A549 (cell line): ENCODE data around the gene CPZ. TPM values are rescaled to one million over a fixed set of nuclear protein-coding genes. Genes with fewer than 3 reads are reported as not detected.

Experiments
- ATAC-seq, 2 experiments: fragments of 200-7000 bp in 1 of 2; fragments of >200 bp in 1 of 2; cut with Nextera tagmentation in 1 of 2; cut with Tn5 transposase in 1 of 2; 3 replicates each; pipeline versions ENCODE4 v1.8.0 to v1.9.1; 2018 to 2020; ENCODE audit warnings: mild to moderate bottlenecking in 1 of 2, moderate library complexity in 1 of 2
- CTCF ChIA-PET: fragments of 300-600 bp; sonication (Branson Sonifier 250); formaldehyde crosslinking; extraction: SDS; loops from one replicate; lab custom pipeline; 2021; ENCODE audit warnings: antibody characterized with exemption, inconsistent platforms; lab: Yijun Ruan, JAX
- POLR2A ChIA-PET: fragments of 350-600 bp; formaldehyde crosslinking; extraction: SDS; loops from one replicate; lab custom pipeline; 2021; ENCODE audit warnings: antibody characterized with exemption, inconsistent platforms; lab: Yijun Ruan, JAX
- DNase-seq, 2 experiments: peaks; one replicate each; pipeline versions ENCODE4 v3.0.0 to v3.0.0-alpha.2; 2011 to 2016; ENCODE audit warnings: low read depth in 1 of 2, low spot score in 1 of 2
- FAIRE-seq: peaks from 2 replicates; lab custom pipeline; 2011; peaks lifted over from hg19 to GRCh38; lab: Jason Lieb, UNC
- H3K27ac ChIP-seq, 2 experiments: fragments of >200 bp; sonication (Bioruptor Twin); formaldehyde crosslinking; 3 replicates each; pipeline ENCODE4 v1.5.1; 2016 to 2017
- H3K4me1 ChIP-seq: fragments of >200 bp; sonication (Bioruptor Twin); formaldehyde crosslinking; 3 replicates; pipeline ENCODE4 v1.6.1; 2016
- H3K4me2 ChIP-seq: fragments of >200 bp; sonication (Bioruptor Twin); formaldehyde crosslinking; 3 replicates; pipeline ENCODE4 v1.6.1; 2016
- H3K4me3 ChIP-seq: fragments of >200 bp; sonication (Bioruptor Twin); formaldehyde crosslinking; 3 replicates; pipeline ENCODE4 v1.5.1; 2016
- H3K9me3 ChIP-seq: fragments of >200 bp; sonication (Bioruptor Twin); formaldehyde crosslinking; 3 replicates; pipeline ENCODE4 v1.6.1; 2016
- CBX8 ChIP-seq: fragments of 200-600 bp; sonication (generic); IDR thresholded peaks from 2 replicates; pipeline ENCODE4 v1.6.1; 2016
- CEBPB ChIP-seq, 2 experiments: fragments of >200 bp in 1 of 2; sonication (Bioruptor Twin) in 1 of 2; formaldehyde crosslinking in 1 of 2; IDR thresholded peaks; 2 replicates each; pipeline ENCODE4 v1.6.1; 2012 to 2016
- CHD4 ChIP-seq: fragments of 200-600 bp; sonication (generic); IDR thresholded peaks from 2 replicates; pipeline ENCODE4 v1.6.1; 2016; ENCODE audit warnings: antibody characterized with exemption, mild to moderate bottlenecking, borderline replicate concordance
- EHF ChIP-seq: fragments of 250-450 bp; sonication (Bioruptor Pico); IDR thresholded peaks from 2 replicates; pipeline ENCODE4 v1.5.0; 2020; ENCODE audit warnings: mild to moderate bottlenecking
- ESRRA ChIP-seq: fragments of 150-350 bp; IDR thresholded peaks from 2 replicates; pipeline ENCODE4 v1.6.1; 2014; ENCODE audit warnings: mild to moderate bottlenecking, low read length, borderline replicate concordance
- FOSB ChIP-seq: fragments of 250-450 bp; sonication (Bioruptor Pico); IDR thresholded peaks from 2 replicates; pipeline ENCODE4 v1.5.0; 2020; ENCODE audit warnings: mild to moderate bottlenecking, moderate library complexity
- HDAC2 ChIP-seq: fragments of 200-600 bp; sonication (generic); IDR thresholded peaks from 2 replicates; pipeline ENCODE4 v1.6.1; 2016
- HEYL ChIP-seq: fragments of 250-450 bp; sonication (Bioruptor Pico); IDR thresholded peaks from 2 replicates; pipeline ENCODE4 v1.8.0; 2021; ENCODE audit warnings: mild to moderate bottlenecking, moderate library complexity
- HOXA7 ChIP-seq: fragments of 250-450 bp; sonication (Bioruptor Pico); IDR thresholded peaks from 2 replicates; pipeline ENCODE4 v1.5.0; 2020; ENCODE audit warnings: mild to moderate bottlenecking, moderate library complexity
- HOXB13 ChIP-seq: fragments of 250-450 bp; sonication (Bioruptor Pico); IDR thresholded peaks from 2 replicates; pipeline ENCODE4 v1.5.0; 2020; ENCODE audit warnings: low read depth, mild to moderate bottlenecking, moderate library complexity
- JUN ChIP-seq, 2 experiments: fragments of >200 bp; sonication (Bioruptor Twin); formaldehyde crosslinking; IDR thresholded peaks; 2 replicates in 1 of 2; 3 replicates in 1 of 2; pipeline ENCODE4 v1.6.1; 2016 to 2017
- NR3C1 ChIP-seq: fragments of >200 bp; sonication (Bioruptor Twin); formaldehyde crosslinking; IDR thresholded peaks from 3 replicates; pipeline ENCODE4 v1.6.1; 2017
- POLR2AphosphoS2 ChIP-seq: conservative IDR thresholded peaks from 2 replicates; pipeline ENCODE4 v1.6.1; 2012; ENCODE audit warnings: low read length, improper control_type of control experiment, inconsistent platforms
- RNF2 ChIP-seq: fragments of 200-600 bp; sonication (generic); IDR thresholded peaks from 2 replicates; pipeline ENCODE4 v1.6.1; 2016; ENCODE audit warnings: low read depth, mild to moderate bottlenecking, antibody characterized with exemption, moderate library complexity, borderline replicate concordance
- TP53 ChIP-seq: fragments of 250-450 bp; sonication (Bioruptor Pico); IDR thresholded peaks from 2 replicates; pipeline ENCODE4 v1.5.0; 2021; ENCODE audit warnings: mild to moderate bottlenecking, moderate library complexity
- ZSCAN20 ChIP-seq: fragments of 250-450 bp; sonication (Bioruptor Pico); IDR thresholded peaks from 2 replicates; pipeline ENCODE4 v1.8.0; 2022; ENCODE audit warnings: mild to moderate bottlenecking, moderate library complexity
- WGBS: methylation state at CpG from one replicate; pipeline ENCODE4 v1.1.6; 2017; ENCODE audit errors: missing lambda C conversion rate; 5-methylcytosine and 5-hydroxymethylcytosine counted together
- polyA plus RNA-seq, 4 experiments: library from polyadenylated mRNA; depleted of rRNA in 3 of 4; stranded (reverse); fragments of >200 nt; fragmentation: RNase III in 1 of 4; extraction: RNeasy Plus Mini Kit Qiagen cat#74134 plus additional on column Dnase treatment in 1 of 4; gene quantifications; 2 replicates in 3 of 4; 3 replicates in 1 of 4; pipeline ENCODE4 v1.2.3, GENCODE V29; 2011 to 2017
- TF ChIP-seq, protein P1 (sequence below): fragments of 250-450 bp; sonication (Bioruptor Pico); IDR thresholded peaks from 2 replicates; pipeline ENCODE4 v1.5.0; 2020; ENCODE audit warnings: low read depth, mild to moderate bottlenecking, moderate library complexity
- TF ChIP-seq, protein P2 (sequence below): fragments of >200 bp; sonication (Bioruptor Twin); formaldehyde crosslinking; IDR thresholded peaks from 3 replicates; pipeline ENCODE4 v1.6.1; 2016
- TF ChIP-seq, protein P3 (sequence below): fragments of 250-450 bp; sonication (Bioruptor Pico); IDR thresholded peaks from 2 replicates; pipeline ENCODE4 v1.5.0; 2021; ENCODE audit warnings: mild to moderate bottlenecking, moderate library complexity, borderline replicate concordance

CPZ gene
- polyA plus RNA-seq, 2 of the 4 experiments (the other 2 are of a cell fraction): 0.09 to 0.21 TPM

DNA sequence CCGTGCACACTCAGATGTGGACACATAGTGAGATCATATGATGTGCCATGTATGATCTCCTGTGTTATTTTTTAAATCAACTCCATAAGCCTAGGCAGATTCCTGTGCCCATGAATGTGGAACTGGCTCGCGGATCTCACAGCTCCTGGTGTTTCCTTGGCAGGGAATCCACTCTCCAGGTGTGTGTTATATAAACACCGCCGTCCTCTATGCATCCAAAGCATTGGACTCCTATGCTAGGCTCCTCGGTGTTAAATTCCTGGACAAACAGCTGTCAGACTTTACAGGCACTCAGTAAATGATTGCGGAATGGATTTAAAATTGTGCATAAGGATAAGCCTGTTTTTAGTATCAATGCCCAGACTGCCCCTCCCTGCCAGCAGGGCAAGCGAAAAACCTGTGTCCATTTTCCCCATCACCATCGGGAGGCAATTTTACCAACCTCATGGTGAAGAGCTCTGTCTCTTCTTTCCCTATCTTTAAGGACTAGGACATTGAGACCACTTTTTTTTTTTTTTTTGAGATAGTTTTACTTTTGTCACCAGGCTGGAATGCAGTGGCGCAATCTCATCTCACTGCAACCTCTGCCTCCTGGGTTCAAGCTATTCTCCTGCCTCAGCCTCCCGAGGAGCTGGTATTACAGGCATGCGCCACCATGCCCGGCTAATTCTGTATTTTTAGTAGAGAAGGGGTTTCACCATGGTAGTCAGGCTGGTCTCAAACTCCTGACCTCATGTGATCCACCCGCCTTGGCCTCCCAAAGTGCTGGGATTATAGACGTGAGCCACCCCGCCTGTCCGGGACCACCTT is 36.0 kb upstream of the CPZ start:
- Histone ChIP-seq H3K4me1 (peaks cover 26% of the 10 kb centered on the region), H3K27ac (no peak overlapping the region), H3K4me2 (no peak overlapping the region), H3K4me3 (no peak overlapping the region), H3K9me3 (no peaks in the 10 kb centered on the region)
- FAIRE-seq (no peak), DNase-seq (no peak), ATAC-seq (no peak)
- WGBS: 58% methylated on average over 17 of the region's 17 CpGs
- ChIA-PET POLR2A (interaction anchor here (0.7 kb wide), 1 partner anchor 1996 kb away, joined by 4 read pairs; no protein-coding TSS in a partner anchor), CTCF (interaction anchor here (0.8 to 1.0 kb wide), 2 partner anchors 31 to 37 kb away, joined by 3 read pairs; no protein-coding TSS in a partner anchor)
- TF ChIP-seq HEYL (CRISPR knock-in tag) (no peak), ESRRA (no peak), JUN (IDR thresholded peaks at IDR 0.05) (no peak), FOSB (CRISPR knock-in tag) (no peak), CBX8 (no peak), CHD4 (no peak), CEBPB (IDR thresholded peaks at IDR 0.05) (peak; percentile 48 to 64; a peak in 3 of 4 replicates)

DNA sequence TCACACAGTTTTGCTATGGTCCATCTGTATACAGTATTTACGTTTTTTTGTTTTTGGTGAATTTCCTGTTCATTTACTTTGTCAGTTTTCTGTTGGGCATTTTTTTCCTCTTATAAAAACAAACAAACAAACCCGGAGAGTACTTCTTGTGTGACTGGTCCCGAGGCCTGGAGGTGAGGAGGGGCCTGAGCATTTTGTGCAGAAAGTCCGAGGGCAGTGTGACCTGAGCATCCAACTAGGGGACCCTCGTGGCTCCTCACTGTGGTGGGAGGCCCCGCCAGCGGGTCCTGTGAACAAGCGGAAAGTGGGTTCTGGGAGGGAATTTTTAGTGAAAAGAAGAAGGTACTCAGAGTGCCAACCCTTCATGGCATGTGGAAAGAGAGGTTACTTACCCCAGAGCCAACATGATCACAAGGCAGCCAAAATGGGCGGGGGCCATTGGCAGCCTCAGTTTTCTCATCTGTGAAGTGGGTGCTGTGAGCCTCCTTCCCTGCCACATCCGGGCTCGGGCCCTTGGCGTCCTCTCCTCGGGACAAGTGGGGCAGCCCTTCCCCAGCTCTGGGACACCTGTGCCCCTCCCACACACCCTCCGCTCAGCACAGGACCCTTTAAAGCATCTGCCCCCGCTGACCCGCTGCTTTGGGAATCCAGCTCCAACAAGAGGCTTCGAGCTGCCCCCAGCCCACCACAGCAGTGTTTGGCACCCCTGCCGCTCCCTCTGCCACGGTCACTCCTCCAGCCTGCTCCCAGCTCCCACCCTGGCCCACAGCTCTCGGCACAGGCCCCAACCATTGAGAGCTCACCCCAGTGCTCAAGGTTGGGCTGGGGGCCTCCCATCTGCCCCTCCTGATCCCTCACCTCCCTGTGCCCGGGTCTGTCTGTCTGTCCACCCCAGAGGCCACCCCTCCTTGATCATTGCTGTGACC is 35.2 kb upstream of the CPZ start:
- POLR2A ChIA-PET: no interaction called here
- H3K9me3 ChIP-seq: no peaks in the 10 kb centered on the region
- peaks cover 26% of the 10 kb centered on the region for H3K4me1 ChIP-seq
- H3K4me3 ChIP-seq: no peak overlapping the region
- 75% methylated on average over 17 of the region's 21 CpGs for WGBS
- TF ChIP-seq TP53 (CRISPR knock-in tag) (no peak), HOXA7 (no peak), ESRRA (no peak), POLR2AphosphoS2 (no peak), EHF (CRISPR knock-in tag) (no peak), HDAC2 (no peak), HOXB13 (CRISPR knock-in tag) (no peak), ZSCAN20 (CRISPR knock-in tag) (no peak), CBX8 (no peak), NR3C1 (no peak), RNF2 (no peak)
- TF ChIP-seq, protein P1, sequence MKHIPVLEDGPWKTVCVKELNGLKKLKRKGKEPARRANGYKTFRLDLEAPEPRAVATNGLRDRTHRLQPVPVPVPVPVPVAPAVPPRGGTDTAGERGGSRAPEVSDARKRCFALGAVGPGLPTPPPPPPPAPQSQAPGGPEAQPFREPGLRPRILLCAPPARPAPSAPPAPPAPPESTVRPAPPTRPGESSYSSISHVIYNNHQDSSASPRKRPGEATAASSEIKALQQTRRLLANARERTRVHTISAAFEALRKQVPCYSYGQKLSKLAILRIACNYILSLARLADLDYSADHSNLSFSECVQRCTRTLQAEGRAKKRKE (CRISPR knock-in tag): no peak
- TF ChIP-seq, protein P2, sequence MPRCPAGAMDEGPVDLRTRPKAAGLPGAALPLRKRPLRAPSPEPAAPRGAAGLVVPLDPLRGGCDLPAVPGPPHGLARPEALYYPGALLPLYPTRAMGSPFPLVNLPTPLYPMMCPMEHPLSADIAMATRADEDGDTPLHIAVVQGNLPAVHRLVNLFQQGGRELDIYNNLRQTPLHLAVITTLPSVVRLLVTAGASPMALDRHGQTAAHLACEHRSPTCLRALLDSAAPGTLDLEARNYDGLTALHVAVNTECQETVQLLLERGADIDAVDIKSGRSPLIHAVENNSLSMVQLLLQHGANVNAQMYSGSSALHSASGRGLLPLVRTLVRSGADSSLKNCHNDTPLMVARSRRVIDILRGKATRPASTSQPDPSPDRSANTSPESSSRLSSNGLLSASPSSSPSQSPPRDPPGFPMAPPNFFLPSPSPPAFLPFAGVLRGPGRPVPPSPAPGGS: no peak
- TF ChIP-seq, protein P3, sequence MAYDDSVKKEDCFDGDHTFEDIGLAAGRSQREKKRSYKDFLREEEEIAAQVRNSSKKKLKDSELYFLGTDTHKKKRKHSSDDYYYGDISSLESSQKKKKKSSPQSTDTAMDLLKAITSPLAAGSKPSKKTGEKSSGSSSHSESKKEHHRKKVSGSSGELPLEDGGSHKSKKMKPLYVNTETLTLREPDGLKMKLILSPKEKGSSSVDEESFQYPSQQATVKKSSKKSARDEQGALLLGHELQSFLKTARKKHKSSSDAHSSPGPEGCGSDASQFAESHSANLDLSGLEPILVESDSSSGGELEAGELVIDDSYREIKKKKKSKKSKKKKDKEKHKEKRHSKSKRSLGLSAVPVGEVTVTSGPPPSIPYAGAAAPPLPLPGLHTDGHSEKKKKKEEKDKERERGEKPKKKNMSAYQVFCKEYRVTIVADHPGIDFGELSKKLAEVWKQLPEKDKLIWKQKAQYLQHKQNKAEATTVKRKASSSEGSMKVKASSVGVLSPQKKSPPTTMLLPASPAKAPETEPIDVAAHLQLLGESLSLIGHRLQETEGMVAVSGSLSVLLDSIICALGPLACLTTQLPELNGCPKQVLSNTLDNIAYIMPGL: no peak
- TF ChIP-seq, all 56 proteins: peak for 0
- CTCF ChIA-PET: interaction anchor here (0.8 to 1.0 kb wide), 4 partner anchors 9 to 36 kb away, joined by 3 to 5 read pairs (median 3); no protein-coding TSS in a partner anchor
- Histone ChIP-seq H3K27ac (peak overlapping the region in 1 of 2 experiments; percentile 49; a peak in 2 of 6 replicates), H3K4me2 (no peak overlapping the region)
- ATAC-seq (no peak), DNase-seq (no peak), FAIRE-seq (no peak)
